Progenitor cell of endocrine pancreas (in vitro differentiated cells): Measurements from ENCODE around the gene AMZ1. TPM values are rescaled to one million over a fixed set of nuclear protein-coding genes. Genes with fewer than 3 reads are reported as not detected.
"Not testable (repeated sequence)": the region's sequence is repeated elsewhere in the genome, so short reads cannot be mapped to it uniquely, and the experiment has no call there.

Experiments used
- DNase-seq: peaks from one replicate; pipeline ENCODE4 v3.0.0; 2021; ENCODE audit warnings: low spot score; ENCODE audit not compliant: unreplicated experiment
- H3K27ac Mint-ChIP-seq: 2 replicates; pipeline ENCODE4 v1.8.0; 2021; ENCODE audit warnings: mild to moderate bottlenecking, moderate library complexity, mixed read lengths
- H3K27me3 Mint-ChIP-seq: 2 replicates; pipeline ENCODE4 v1.8.0; 2021; ENCODE audit warnings: mixed read lengths
- H3K36me3 Mint-ChIP-seq: 2 replicates; pipeline ENCODE4 v1.8.0; 2022; ENCODE audit warnings: mixed read lengths; ENCODE audit not compliant: insufficient read depth
- H3K4me1 Mint-ChIP-seq: 2 replicates; pipeline ENCODE4 v1.8.0; 2021; ENCODE audit warnings: low read depth, mixed read lengths
- H3K4me3 Mint-ChIP-seq: 2 replicates; pipeline ENCODE4 v1.8.0; 2021; ENCODE audit warnings: low read depth, mild to moderate bottlenecking, moderate library complexity, mixed read lengths
- H3K9me3 Mint-ChIP-seq: 2 replicates; pipeline ENCODE4 v1.8.0; 2021; ENCODE audit warnings: low read depth, mixed read lengths
- total RNA-seq: library from RNA; stranded (reverse); gene quantifications from 2 replicates; pipeline ENCODE4 v1.2.1, GENCODE V29; 2021
- TF ChIP-seq, protein P1 (sequence below): fragments of 200-600 bp; sonication (generic); IDR thresholded peaks from one replicate; pipeline ENCODE4 v1.5.0; 2021; ENCODE audit warnings: antibody characterized with exemption, mild to moderate bottlenecking; ENCODE audit not compliant: unreplicated experiment

AMZ1 gene
- total RNA-seq, 1 donor from 2014 or later, result 0.19 TPM

GRCh38 chr7:2666588-2667250, 21.3 kb upstream of the AMZ1 start:
- Mint-ChIP-seq H3K4me1 (no peaks in the 10 kb centered on the region), H3K36me3 (peaks cover 1% of the 10 kb centered on the region), H3K9me3 (no peaks in the 10 kb centered on the region), H3K27ac (no peak overlapping the region), H3K27me3 (peaks cover 30% of the 10 kb centered on the region), H3K4me3 (no peak overlapping the region)
- TF ChIP-seq, protein P1, sequence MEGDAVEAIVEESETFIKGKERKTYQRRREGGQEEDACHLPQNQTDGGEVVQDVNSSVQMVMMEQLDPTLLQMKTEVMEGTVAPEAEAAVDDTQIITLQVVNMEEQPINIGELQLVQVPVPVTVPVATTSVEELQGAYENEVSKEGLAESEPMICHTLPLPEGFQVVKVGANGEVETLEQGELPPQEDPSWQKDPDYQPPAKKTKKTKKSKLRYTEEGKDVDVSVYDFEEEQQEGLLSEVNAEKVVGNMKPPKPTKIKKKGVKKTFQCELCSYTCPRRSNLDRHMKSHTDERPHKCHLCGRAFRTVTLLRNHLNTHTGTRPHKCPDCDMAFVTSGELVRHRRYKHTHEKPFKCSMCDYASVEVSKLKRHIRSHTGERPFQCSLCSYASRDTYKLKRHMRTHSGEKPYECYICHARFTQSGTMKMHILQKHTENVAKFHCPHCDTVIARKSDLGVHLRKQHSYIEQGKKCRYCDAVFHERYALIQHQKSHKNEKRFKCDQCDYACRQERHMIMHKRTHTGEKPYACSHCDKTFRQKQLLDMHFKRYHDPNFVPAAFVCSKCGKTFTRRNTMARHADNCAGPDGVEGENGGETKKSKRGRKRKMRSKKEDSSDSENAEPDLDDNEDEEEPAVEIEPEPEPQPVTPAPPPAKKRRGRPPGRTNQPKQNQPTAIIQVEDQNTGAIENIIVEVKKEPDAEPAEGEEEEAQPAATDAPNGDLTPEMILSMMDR, result no peak
- DNase-seq, result no peak

- H3K36me3 Mint-ChIP-seq, result peaks cover 1% of the 10 kb centered on the region
- H3K27ac Mint-ChIP-seq, result no peak overlapping the region
Measured at GRCh38 chr7:2667843-2668242, 20.2 kb upstream of the AMZ1 start.

DNA sequence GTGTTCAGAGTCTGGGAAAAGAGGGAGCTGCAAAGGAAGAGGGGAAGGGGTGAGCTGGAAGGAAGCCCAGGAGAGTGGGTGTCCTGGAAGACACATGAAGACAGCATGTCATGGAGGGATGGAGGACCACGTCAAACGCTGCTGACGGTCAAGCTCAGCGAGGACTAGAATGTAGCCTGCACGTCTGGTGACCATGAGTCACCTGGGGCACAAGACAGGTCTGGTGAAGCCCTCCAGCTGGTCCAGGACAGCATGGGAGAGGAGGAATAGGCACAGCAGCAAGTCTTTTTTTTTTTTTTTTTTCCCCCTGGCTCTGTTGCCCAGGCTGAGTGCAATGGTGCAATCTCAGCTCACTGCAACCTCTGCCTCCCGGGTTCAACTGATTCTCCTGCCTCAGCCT, 19.6 kb upstream of the AMZ1 start:
- TF ChIP-seq, protein P1, result no peak
- no peaks in the 10 kb centered on the region for H3K9me3 Mint-ChIP-seq
- no peak for DNase-seq
- H3K27me3 Mint-ChIP-seq, result peaks cover 30% of the 10 kb centered on the region
- H3K4me1 Mint-ChIP-seq, result no peaks in the 10 kb centered on the region
- no peak overlapping the region for H3K27ac Mint-ChIP-seq
- peaks cover 1% of the 10 kb centered on the region for H3K36me3 Mint-ChIP-seq
- H3K4me3 Mint-ChIP-seq, result no peak overlapping the region

More at GRCh38 chr7:2667843-2668242, 20.2 kb upstream of the AMZ1 start:
- H3K27me3 Mint-ChIP-seq, result peaks cover 30% of the 10 kb centered on the region
- no peak overlapping the region for H3K4me3 Mint-ChIP-seq
- DNase-seq, result no peak
- H3K9me3 Mint-ChIP-seq, result no peaks in the 10 kb centered on the region
- TF ChIP-seq, protein P1, result no peak
- no peaks in the 10 kb centered on the region for H3K4me1 Mint-ChIP-seq

DNA sequence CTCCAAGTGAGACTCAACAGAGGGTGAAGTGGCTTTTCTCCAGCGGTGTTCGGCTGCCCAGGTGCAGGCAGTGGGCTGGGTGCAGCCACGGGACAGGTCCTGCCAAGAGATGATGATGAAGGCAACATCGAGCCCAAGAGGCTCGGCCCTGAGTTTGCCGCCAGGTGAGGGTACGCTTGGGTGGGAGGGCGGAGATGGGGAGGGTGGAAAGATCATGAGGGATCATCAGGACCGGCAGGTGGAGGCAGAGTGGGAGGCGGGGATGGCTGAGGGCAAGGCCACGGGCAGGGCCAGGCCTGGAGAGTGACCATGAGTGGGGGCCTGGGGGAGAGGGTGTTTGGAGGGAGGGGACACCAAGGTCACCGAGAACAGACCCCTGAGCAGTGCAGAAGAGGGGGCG, 17.8 kb upstream of the AMZ1 start:
- peaks cover 7% of the 10 kb centered on the region for H3K9me3 Mint-ChIP-seq
- H3K36me3 Mint-ChIP-seq, result peaks cover 1% of the 10 kb centered on the region
- H3K27me3 Mint-ChIP-seq, result peaks cover 33% of the 10 kb centered on the region
- no peak for DNase-seq
- no peak overlapping the region for H3K4me3 Mint-ChIP-seq
- H3K27ac Mint-ChIP-seq, result no peak overlapping the region
- no peaks in the 10 kb centered on the region for H3K4me1 Mint-ChIP-seq
- TF ChIP-seq, protein P1, result no peak

DNA sequence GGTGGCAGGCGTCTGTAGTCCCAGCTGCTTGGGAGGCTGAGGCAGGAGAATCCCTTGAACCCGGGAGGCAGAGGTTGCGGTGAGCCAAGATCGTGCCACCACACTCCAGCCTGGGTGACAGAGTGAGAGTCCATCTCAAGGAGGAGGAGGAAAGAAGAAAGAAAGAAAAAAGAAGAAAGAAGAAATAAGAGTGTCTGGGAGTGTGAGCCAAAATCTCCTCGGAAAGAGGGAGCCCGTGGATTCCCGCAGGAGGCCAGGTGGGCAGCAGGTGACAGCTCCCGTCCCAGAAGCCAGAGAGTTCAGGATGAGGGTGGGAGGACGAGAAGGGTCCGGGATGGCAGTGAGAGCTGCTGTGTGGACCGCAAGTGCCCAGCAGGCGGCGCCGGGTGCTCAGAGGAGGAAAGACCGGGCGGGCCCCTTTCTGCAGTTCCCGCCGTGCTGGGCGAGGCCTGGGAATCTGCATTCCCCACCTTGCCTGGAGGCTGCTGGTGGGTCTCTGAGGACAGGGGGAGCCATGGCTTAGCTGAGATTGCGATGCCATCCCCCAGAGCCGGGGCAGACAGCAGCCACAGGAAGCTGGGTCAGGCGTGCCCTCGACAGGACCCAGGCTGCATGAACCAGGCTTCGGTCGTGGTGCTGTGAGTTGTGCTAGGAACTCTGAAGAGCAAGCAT, 17.1 kb upstream of the AMZ1 start:
- no peak overlapping the region for H3K27ac Mint-ChIP-seq
- DNase-seq, result peak; percentile 51
- H3K27me3 Mint-ChIP-seq, result peaks cover 33% of the 10 kb centered on the region
- H3K4me1 Mint-ChIP-seq, result no peaks in the 10 kb centered on the region
- no peaks in the 10 kb centered on the region for H3K36me3 Mint-ChIP-seq
- TF ChIP-seq, protein P1, result peak; percentile 84
- no peak overlapping the region for H3K4me3 Mint-ChIP-seq
- H3K9me3 Mint-ChIP-seq, result peaks cover 7% of the 10 kb centered on the region

DNA sequence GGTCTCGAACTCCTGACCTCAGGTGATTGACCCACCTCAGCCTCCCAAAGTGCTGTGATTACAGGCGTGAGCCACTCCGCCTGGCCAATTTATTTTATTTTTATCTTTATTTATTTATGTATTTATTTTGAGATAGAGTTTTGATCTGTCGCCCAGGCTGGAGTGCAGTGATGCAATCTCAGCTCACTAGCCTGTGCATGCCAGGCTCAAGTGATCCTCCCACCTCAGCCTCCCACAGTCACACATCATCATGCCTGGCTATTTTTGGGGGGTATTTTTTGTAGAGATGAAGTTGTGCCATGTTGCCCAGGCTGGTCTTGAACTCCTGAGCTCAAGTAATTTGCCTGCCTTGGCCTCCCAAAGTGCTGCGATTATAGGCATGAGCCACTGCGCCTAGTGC, 14.8 kb upstream of the AMZ1 start:
- not testable (repeated sequence) for H3K27ac Mint-ChIP-seq, H3K4me3 Mint-ChIP-seq, DNase-seq, H3K4me1 Mint-ChIP-seq, H3K9me3 Mint-ChIP-seq, H3K36me3 Mint-ChIP-seq
- H3K27me3 Mint-ChIP-seq, result peaks cover 18% of the 10 kb centered on the region
